ENCODE results near the gene CNIH3. TPM values are rescaled to one million over a fixed set of nuclear protein-coding genes. Genes with fewer than 3 reads are reported as not detected.

Gene CNIH3
- total and polyA plus RNA-seq, 10 of the 15 experiments (the other 5 are each of a cell fraction or from before 2014, with no cell fraction given) = 0.77 to 5.8 (median 1.8) TPM

GRCh38 chr1:224640018-224640417 is 23.9 kb downstream of the CNIH3 start (continued):
- TF ChIP-seq JUND (IDR thresholded peaks at IDR 0.05; ENCODE audit: low read depth, low read length) (no peak), TAF1 (IDR thresholded peaks at IDR 0.05; ENCODE audit: borderline replicate concordance, low read depth, low read length) (no peak), CHD4 (IDR thresholded peaks at IDR 0.05) (no peak), MYC (IDR thresholded peaks at IDR 0.05; ENCODE audit: insufficient read depth, insufficient read length, insufficient replicate concordance, low read length, severe bottlenecking) (no peak), GATAD2B (conservative IDR thresholded peaks at IDR 0.05; ENCODE audit: low read depth) (no peak), ZNF592 (IDR thresholded peaks at IDR 0.05) (no peak), USF1 (IDR thresholded peaks at IDR 0.05; ENCODE audit: borderline replicate concordance, extremely low read length, insufficient read depth, low read depth, low read length) (no peak), STAT3 (IDR thresholded peaks at IDR 0.05; ENCODE audit: low read depth, low read length) (no peak)

All from GM12878 (cell line).